GM18520 (cell line): ENCODE measurements around the gene NTM.
"Not testable (repeated sequence)": the region's sequence is repeated elsewhere in the genome, so short reads cannot be mapped to it uniquely, and the experiment has no call there.

ENCODE experiments used
- ATAC-seq: cut with Tn5 transposase; IDR thresholded peaks from one replicate; pipeline ENCODE4 v1.9.1; 2021; ENCODE audit not compliant: unreplicated experiment

The NTM gene

GRCh38 chr11:132052904-132053303 lies 682.5 kb downstream of the NTM start:
- no peak for ATAC-seq

GRCh38 chr11:132054822-132055221 lies 684.4 kb downstream of the NTM start:
- no peak for ATAC-seq

DNA sequence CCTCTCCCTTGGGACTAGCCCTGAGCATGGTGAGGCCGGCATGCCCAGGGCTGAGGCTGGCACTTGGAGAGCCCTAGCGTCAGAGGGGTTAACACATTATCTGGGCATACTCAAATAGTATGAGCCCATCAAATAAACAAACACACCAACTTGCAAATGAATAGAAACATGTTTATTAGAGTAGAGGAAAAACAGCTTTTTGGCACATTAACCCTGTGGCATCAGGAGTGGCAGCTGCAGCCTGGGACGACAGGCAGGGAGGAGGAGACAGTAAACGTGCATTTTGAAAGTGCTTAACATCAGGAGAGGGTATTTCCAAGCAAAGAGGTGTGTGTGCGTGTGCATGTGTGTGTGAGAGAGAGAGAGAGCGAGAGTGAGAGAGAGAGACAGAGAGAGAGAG lies 684.9 kb downstream of the NTM start:
- ATAC-seq, result no peak

DNA sequence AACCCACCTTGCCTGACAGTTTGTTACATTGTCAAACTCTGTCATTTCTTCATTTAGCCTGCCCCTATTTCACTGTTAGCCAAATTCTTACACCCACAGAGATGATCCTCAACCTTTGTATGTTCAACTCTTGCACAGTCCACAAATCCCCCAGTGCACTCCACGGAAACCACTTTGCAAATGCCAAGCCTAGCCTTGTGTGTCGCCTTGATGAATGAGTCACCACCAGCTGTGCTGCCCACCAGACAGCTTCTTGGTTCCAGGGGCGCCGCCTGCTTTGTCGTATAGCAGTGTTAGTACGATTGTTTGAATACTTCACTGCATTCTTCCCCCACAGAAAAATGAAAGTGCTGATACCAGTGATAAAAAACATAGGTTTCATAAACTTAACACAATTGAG lies 686.3 kb downstream of the NTM start:
- no peak for ATAC-seq

- no peak for ATAC-seq
Measured at GRCh38 chr11:132057266-132057665, 686.9 kb downstream of the NTM start.

DNA sequence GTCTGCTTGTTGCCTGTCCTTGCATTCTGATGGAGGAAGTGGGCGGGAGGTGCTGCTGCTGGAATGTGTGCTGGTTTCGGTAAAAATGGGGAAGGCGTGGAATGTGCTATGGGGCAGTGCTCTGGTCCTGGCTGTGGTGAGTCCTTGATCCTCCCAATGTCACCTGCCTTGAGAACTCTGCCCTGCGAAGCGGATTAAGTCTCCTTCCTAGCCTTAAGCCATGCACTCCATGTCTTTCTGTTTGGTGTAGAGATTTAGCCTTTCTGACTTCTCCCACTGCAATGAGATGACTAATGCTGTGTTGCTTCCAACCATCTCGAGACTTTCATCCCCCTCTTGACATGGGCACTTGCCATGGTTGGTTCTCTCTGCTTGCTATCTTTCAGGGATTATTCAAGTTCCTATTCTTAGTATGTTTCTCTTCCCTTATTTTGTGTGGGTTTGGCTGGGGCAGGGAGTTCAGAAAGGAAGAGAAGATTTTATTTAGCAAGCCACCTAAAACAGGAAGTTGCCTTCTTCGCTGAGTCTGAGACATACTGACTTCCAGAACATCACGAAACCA lies 687.9 kb downstream of the NTM start:
- no peak for ATAC-seq

DNA sequence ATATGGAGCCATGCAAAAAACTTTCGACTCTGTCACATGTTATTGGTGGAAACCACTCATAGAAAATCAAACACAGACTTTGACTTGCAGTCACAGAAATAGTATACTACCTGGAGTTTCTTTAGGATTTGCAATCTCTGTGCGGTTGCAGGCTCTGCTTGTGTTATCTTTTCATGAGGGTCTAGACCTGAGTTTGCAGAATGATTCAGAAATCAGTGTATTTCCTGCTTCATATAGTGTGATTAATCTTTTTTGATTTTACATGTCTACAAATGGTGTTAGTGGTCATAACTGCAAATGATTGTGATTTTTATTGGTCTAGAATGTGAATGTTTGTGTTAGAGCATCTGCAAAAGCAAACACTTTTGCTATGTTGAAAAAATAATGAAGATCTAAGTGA lies 690.2 kb downstream of the NTM start:
- ATAC-seq, result no peak

- ATAC-seq, result no peak
Measured at GRCh38 chr11:132062031-132062430, 691.6 kb downstream of the NTM start.

- no peak for ATAC-seq
Measured at GRCh38 chr11:132062541-132062940, 692.1 kb downstream of the NTM start.

- ATAC-seq, result no peak
Measured at GRCh38 chr11:132064987-132065620, 694.7 kb downstream of the NTM start.

DNA sequence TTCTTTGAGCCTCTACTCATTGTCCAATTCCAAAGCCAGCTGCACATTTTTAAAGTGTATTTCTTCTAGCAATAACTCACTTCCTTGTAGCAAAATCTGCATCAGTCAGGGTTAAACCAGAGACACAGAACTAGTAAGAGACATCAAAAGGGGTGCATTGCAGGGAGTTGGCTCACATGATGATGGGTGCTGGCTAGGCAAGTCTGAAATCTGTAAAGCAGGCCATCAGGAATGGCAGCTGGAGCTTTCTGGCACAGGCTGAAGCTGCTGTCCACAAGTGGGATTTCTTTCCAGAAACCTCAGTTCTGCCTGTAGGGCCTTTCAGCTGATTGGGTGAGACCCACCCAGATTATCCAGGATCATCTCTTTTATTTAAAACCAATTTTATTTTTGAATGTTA lies 698.1 kb downstream of the NTM start:
- no peak for ATAC-seq

DNA sequence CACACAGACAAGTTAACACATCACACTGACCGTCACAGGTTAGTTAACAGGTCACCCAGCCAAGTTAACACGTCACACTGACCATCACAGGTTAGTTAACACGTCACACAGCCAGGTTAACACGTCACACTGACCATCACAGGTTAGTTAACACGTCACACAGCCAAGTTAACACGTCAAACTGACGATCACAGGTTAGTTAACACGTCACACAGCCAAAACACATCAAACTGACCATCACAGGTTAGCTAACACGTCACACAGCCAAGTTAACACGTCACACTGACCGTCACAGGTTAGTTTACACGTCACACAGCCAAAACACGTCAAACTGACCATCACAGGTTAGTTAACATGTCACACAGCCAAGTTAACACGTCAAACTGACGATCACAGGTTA lies 699.2 kb downstream of the NTM start:
- not testable (repeated sequence) for ATAC-seq

DNA sequence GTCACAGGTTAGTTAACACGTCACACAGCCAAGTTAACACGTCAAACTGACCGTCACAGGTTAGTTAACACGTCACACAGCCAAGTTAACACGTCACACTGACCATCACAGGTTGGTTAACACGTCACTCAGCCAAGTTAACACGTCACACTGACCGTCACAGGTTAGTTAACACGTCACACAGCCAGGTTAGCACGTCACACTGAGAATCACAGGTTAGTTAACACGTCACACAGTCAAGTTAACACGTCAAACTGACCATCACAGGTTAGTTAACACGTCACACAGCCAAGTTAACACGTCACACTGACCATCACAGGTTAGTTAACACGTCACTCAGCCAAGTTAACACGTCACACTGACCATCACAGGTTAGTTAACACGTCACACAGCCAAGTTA lies 700.5 kb downstream of the NTM start:
- ATAC-seq, result not testable (repeated sequence)

DNA sequence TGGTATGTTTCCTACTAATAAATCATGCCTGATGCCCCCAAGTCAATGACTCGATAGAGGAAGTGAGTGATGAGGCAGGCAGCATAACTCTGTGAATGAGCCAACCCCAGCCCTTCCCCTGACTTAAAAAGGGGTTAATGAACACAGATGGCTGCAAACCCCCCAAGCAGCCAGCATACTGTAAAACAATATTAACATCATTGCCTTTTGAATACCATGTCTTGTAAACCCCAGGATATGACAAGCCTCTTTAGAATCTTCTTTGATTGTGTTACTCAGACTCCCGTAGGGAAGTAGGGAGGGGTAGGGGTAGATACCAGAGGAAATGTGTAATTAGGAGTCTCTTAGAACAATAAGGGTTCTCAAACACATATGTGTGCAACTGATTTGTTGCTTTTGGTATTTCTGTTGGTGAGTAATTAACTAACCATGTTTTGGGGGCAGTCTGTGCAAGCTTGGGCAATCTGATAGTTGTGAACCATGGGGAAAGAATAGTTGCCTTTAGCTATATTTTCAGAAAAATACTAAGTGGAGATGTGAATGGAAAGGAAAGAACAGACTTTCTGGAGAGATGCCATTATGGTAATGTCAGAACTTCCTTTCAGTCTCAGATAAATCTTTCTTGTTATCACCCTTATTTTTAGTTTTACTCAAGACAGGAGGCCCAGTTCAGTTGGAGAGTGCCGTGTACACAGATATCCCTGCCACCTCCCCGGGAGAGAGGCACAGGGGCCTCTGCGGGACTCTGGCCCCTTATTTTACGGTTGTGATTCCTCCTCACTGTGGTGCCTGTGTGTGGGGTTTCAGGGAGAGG lies 701.8 kb downstream of the NTM start:
- no peak for ATAC-seq

GRCh38 chr11:132072858-132073211 lies 702.4 kb downstream of the NTM start:
- ATAC-seq, result no peak

GRCh38 chr11:132073787-132074186 lies 703.4 kb downstream of the NTM start:
- ATAC-seq, result no peak

- ATAC-seq, result no peak
Measured at GRCh38 chr11:132075447-132075846, 705.0 kb downstream of the NTM start.

DNA sequence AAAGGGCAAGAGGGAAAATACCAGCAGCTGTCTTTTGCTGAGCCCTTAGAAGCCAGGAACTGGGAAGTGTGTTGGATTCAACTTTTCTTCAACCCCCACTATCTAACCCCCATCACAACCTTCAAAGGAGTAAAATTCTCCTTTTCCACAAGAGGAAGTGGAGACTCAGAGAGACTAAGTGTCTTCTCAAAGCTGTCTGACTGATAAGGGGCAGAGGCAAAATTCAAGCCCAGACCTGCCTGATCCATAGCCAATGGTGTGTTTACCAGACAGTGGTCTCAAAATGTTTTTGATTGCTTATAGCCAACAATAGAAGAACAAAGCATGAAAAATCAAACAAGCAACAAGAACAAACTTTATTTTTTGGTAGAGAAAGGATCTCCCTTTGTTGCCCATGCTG lies 707.0 kb downstream of the NTM start:
- ATAC-seq, result no peak

- no peak for ATAC-seq
Measured at GRCh38 chr11:132078264-132079076, 708.1 kb downstream of the NTM start.

GRCh38 chr11:132080127-132080526 lies 709.7 kb downstream of the NTM start:
- ATAC-seq, result no peak

- no peak for ATAC-seq
Measured at GRCh38 chr11:132082566-132082965, 712.2 kb downstream of the NTM start.

- no peak for ATAC-seq
Measured at GRCh38 chr11:132084433-132084832, 714.0 kb downstream of the NTM start.
